NCI-H2029 treated with DMSO at 0.1 percent for 48 hours (cell line): ENCODE measurements around the gene NCOA4.
A peak's percentile ranks its signal among the peaks of the same experiment; 100 is the strongest.
"Not testable (repeated sequence)": the region's sequence is repeated elsewhere in the genome, so short reads cannot be mapped to it uniquely, and the experiment has no call there.

Experiments
- DNase-seq: peaks from one replicate; lab custom pipeline; 2025; lab: John Stamatoyannopoulos, UW

The NCOA4 gene

DNA sequence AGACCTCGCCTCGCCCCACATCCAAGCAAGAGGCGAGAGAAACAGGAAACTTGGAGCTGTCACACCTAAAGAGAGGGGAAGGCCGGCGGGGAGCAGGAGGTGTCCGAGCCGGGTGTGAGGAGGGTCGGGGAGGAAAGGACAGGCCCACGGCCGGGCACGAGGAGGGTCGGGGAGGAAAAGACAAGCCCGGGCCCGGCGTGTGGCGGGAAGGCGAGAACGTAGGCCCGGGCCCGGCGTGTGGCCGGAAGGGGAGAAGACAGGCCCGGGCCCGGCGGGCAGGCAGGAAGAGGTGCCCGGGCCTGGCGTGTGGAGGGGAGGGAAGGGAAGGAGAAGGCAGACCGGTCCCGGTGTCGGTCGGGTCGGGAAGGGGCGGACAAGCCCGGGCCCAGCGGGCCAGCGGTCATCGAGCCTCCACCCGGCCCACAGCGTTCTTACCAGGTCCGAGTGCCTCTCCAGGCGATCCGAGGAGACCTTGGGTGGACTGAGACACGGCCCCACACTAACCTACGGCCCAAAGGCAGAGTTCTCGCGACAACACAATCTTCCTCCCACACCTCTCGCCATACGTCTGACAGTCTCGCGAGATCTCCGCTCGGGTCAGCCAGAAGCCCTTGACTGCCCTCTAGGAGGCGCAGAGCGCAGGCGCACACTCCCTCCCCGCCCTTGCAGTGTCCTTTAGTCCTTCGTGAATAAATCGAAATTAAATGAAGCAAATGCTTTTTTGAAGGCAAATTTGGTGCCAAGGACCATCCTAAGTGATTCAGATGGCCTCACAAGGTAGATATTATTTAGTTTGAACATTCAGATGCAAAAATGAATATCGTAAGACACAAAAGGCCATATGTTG, at the start of gene NCOA4:
Gene NCOA4 (minus strand): TSS at position 533 of the 847 bp plus-strand sequence. CDS start 13,943 bp downstream, outside the sequence.
- DNase-seq = peak; percentile 52

DNA sequence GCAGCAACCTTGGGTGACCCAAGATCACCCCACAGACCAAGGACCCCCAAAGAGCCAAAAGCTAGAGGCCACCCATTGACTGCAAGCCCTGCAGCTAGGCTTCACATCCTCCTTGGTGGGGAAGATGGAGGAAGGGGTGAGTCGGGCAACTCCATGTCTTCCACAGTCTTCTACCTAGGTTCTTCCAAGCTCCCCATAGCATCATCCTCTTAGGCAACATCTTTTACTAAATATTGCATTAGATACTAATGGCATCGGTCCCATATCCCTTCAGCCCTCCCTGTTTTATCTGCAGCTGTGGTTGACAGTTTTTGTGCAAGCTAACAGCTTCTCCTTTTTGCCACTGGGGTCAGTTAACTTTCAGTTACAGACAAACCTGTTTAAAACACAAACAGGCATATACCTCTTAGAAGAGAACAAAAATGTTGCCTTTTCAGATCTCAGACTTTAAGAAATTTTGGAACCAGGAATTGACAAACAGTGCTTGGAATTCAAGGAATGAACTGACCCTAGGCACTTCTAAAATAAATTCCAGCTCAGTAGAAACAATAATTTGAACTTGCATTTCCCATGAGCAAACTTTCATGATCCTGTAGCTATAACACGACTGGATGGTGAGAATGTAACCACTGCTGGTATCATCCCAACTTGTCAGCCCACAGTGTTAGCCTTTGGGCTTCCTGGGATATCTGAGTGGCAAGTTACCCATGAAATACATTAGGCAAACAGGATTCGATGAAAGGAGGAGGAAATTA, 49.6 kb upstream of the NCOA4 start:
- no peak for DNase-seq

DNA sequence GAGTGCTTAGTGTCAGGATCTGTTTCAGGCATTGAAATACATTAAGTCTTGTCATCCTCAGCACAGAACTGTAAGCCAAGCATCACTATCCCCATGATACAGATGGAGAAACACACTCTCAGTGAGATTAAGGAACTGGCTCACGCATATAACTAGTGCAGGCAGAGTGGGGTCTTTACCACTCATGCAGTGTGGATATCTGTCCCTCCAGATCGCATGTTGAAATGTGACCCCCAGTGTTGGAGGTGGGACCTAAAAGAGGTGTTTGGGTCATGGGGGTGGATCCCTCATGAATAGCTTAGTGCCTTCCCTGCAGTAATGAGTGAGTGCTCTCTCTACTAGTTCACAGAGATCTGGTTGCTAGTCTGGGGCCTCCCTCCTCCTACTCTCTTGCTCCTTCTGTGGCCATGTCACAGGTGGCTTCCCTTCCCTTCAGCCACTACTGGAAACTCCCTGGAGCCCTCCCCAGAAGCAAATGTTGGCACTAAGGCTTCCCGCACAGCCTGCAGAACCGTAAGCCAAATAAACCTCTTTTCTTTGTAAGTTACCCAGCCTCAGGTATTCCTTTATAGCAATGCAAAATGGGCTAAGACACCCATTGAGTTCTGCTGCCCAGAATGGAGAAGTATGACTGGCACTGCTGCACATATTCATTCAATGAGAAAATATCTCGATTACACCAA, 47.4 kb upstream of the NCOA4 start:
- no peak for DNase-seq

DNA sequence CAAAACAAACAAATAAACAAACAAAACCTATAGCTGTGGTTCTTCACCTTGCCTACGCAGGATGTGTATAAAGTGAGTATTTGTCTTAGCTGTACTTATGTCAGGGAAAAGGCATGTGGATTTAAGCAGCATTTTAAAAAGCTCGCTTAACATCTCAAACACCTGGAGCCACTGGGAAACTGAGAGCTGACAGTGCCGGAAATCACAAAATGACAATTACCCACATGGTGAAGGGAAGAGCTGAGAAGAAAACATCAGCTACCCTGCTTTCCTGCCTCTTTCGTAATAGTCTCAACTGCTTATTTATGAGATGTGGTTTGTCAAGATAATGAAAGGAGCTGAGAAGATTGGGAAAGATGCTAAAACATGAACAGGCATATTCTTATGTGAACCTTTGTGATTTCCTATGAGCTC, 46.7 kb upstream of the NCOA4 start:
- no peak for DNase-seq

DNA sequence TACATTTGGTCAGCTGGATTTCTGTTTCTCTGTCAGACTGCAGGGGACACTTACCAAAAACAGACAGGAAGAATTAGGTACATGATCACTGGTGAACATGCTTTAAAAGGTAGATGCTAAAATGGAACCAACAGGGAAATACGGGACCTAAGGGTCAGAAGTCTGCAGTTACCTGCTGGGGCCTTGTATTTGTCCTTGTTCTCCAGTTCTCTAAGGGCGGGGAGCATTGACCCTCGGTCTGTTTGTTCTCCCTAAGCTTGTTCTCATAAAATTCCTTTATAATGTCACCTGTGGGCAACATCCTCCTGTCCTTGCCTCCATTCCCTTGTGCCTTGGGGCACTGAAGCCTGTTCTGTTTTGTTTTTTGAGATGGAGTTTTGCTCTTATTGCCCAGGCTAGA, 45.4 kb upstream of the NCOA4 start:
- no peak for DNase-seq

DNA sequence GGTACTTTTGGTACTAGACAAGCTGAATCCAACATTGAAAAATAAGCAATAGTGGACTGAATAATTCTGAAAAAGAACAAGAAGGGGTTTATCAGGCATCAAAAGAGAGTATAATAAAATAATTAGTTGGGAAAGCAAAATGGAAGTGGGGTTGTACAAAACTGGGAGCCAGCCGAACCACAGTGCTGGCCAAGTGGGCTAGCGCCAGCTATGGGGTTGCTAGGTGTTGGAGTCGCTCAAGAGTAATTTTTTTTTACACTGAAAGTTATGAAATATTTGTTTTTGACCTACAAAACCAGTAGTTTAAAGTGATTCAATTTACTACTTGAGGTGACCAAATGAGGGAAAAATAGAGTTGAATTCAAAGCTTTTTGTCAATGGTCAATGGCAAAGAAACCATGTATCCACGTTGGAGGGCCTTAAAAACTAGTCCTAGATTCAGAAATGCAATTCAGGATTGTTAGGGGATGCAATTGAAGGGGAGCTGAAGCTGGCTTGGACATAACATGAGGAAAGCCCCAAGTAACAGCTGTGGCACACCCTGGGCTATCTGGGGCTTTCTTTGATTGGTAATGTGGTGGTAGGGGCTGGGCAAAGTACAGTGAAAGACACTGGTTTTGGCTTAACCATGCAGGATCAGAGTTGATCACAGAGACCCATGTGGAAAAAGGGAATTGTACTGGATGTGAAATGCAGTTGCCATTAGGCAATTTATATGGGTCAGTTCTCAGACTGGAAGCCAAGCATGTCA, 43.9 kb upstream of the NCOA4 start:
- DNase-seq = no peak

DNA sequence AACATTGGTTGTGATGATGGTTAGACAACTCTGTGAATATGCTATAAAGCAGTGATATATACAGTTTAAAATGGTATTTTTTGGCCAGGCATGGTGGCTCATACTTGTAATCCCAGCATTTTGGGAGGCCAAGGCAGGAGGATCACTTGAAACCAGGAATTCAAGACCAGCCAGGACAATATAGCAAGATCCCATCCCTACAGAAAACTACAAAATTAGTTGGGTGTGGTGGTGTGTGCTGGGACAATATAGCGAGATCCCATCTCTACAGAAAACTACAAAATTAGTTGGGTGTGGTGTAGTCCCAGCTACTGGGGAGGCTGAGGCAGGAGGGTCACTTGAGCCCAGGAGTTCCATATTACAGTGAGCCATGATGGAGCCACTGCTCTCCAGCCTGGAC, 43.1 kb upstream of the NCOA4 start:
- no peak for DNase-seq

DNA sequence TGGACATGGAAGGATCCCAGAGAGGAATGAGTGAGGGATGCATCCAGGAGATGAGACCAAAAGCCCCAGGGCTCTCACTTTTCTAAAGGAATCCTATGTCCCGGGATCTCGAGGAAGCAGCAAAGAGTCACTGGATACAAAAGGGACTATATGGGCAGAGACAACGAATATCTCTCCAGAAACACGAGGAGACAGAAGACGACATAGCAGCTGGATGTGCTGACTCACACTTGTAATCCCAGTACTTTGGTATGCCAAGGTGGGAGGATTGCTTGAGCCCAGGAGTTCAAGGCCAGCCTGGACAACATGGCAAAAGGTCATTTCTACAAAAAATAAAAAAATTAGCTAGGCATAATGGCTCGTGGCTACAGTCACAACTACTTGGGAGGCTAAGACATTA, 40.3 kb upstream of the NCOA4 start:
- no peak for DNase-seq

DNA sequence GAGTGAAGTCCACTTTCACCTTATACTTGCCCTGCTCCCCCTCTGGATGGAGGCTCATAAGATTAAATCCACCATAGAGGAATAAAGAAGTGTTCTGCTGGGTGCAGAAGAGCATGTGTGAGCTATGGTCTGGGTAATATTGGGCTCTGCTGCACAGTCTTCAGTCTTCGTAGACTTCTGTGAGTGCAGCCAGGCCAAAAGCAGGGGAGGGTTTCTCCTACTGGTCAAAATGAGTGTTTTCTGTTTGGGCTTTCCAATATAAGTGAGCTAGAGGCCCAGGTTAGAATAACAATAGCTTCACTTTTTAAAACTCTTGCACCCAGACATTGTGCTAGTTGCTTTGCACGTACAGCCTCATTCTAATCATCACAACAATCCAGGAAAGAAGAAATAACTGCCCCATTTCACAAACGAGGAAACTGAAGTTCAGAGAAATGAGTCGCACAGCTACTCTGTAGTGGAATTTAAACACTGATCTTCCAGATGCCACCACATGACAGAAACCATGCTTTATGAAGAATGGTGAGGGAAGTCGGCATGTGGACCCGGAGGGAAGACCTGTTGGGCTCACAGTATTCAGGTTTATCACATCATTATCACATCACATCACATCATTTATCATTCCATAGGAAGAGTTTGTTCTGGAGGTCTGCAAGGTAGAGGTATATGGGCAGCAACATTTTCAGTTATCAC, 39.5 kb upstream of the NCOA4 start:
- DNase-seq = no peak

DNA sequence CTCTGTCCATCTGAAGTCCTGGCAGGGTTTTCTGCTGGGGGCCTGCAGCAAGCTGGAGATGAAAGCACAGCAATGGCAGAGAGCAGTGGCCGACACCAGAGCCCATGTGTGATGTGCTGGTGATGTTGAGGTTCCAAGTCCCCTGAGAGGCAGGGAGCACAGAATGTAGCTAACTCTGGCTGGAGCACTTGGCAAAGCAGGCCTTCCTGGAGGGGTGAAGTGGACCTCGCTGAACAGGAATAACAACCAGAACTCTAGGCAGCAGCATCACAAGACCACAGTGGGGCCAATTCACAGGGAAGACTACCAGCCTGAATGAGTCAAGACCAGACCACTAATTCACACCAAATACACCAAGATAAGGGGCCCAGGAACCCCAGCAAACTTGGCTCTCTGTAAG, 38.5 kb upstream of the NCOA4 start:
- DNase-seq = no peak

DNA sequence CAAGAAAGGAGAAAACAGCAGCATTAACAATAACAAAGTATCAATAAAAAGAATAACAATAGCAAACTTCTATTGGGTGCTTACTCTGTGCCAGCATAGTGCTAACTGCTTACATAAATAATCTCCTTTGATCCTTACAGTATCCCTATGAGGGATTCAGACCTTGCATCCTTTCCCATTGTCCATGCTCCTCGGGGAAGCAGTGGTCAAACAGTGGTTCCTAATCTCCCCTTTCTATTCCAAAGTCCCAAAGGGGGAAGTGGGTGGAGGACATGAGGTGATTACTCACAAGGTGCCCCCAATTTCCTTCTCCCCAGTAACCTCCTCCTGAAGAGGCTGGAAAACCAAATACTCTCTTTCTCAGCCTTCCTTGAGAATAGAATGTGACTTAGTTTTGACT, 37.7 kb upstream of the NCOA4 start:
- no peak for DNase-seq

DNA sequence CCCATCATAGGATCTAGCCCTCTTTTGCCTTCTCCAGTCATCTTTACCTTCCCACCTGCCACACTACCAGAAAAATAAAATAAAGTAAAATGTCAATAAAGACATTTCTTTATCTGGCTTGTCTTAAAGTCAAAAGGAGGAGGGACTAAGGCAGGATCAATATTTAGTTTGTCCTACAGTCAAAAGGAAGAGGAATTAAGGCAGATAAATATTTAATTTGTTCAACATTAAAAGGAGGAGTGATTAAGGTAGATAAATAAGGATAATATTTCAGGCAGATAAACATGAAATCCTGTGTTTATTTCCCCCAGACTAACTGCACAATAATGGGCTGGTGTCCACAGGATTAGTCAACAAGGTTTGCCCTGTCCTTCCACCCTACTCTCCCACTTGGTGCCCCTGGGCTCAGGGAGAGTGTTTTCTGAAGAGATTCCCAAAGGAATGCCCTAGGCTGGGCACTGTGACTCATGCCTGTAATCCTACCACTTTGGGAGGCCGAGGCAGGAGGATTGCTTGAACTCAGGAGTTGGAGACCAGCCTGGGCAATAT, 33.9 kb upstream of the NCOA4 start:
- DNase-seq = no peak

DNA sequence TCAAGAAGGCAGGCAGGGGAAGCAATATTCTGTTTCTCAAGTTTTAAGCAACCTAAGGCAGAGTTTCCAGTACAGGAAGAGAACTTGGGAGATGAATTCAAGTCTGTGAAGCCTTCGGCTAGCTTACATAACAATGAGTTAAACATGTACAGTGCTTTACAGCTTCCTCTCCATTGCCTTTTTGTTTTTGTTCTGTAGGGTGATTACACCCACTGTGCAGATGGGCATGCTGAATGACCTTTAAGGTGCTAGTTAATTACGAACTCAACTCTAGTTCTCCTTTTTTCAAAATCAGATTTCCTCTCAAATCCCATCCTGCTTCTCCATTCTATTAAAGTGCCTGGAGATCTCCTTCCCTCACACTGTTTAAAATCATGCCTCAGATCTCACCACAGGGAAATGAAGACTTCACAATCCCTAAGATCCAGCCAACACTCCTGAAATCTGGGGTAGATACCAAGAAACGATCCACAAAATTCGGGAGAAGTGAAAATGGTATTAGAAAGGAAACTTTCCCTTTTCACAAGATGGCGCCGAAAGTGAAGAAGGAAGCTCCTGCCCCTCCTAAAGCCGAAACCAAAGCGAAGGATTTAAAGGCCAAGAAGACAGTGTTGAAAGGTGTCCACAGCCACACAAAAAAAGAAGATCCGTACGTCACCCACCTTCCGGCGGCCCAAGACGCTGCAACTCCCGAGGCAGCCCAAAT, 32.5 kb upstream of the NCOA4 start:
- DNase-seq = no peak

DNA sequence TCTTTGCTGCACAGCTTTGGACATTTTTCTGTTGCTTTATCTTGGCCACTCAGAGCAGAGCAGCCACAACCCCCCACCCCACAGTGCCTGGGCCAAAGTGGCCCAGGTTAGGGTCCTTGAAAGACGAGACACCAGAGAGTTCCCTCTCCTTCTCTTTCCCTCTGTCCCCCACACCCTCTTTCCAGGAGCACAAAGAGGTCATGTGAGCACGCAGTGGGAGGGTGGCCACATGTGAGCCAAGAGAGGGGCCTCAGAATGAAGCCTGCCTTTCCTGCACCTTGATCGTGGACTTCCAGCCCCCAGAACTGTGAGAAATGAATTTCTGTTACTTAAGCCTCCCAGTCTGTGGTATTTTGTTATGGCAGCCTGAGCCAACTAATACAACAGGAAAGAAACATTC, 30.3 kb upstream of the NCOA4 start:
- no peak for DNase-seq

DNA sequence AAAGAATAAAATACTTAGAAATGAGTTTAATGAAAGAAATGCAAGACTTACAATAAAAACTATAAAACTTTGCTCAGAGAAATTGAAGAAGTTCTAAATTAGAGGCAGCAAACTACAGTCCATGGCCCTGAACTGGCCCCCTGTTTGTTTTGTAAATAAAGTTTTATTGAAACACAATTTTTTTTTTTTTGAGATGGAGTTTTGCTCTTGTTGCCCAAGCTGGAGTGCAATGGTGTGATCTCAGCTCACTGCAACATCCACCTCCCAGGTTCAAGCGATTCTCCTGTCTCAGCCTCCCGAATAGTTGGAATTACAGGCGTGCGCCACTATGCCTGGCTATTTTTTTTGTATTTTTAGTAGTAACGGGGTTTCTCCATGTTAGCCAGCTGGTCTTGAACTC, 27.5 kb upstream of the NCOA4 start:
- not testable (repeated sequence) for DNase-seq

DNA sequence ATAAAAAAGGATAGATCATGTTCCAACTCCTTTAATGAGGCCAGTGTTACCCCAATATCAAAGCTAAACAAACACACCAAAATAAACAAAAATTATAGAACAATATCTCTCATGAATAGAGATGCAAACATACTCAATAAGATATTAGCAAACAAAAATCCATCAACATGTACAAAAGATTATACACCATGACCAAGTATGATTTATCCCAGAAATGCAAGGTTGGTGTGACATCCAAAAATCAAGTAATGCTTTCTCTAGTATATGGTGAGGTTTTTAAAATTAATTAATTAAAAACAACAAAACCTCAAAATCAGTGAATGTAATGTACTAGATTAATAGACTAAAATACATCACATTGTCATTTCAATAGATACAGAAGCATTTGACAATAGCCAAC, 26.6 kb upstream of the NCOA4 start:
- DNase-seq = no peak

DNA sequence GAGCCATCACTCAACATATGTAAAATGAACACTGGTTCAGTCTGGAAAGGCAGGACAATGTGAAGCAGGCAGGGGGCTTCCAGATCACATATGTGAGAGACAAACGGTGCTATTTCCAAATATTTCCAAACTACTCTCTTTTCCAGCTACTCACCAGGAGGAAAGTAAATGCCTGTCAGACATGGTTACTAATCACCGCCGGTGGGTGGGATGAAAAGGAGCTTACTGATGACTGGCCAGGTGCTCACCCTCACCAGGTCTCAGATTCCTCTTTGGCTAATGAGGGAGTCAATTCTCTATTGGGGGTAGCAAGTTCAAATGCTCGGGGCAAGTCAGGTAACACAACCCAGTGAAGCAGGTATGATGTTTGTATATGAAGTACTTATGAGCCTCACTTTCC, 25.3 kb upstream of the NCOA4 start:
- no peak for DNase-seq

DNA sequence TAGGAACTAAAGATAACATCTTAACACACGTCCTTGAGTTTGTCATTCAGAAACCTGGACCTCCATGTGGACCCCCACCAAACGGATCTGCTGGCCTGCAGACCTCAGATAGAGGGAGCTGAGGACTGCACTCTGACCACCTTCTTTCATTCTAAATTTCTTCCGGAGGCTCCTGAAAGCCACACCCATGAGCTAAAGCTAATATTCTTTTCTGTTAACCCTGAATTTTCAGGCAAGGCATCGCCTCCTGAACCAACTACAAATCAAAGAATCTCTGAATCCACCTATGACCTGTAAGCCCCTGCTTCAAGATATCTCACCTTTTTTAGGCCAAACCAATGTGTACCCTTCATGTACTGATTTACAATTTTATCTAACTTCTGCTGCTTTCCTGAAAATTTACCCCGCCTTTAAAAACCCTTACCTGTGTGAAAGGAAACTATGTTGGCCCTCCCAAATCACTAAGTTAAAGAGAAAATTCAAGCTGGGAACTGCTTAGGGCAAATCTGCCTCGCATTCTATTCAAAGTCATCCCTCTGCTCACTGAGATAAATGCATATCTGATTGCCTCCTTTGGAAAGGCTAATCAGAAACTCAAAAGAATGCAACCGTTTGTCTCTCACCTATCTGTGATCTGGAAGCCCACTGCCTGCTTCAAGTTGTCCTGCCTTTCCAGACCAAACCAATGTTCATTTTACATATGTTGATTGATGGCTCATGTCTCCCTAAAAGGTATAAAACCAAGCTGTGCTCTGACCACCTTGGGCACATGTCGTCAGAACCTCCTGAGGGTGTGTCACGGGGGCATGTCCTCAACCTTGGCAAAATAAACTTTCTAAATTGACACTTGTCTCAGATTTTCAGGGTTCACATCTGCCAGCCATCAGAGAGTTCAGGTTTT, 23.4 kb upstream of the NCOA4 start:
- DNase-seq = no peak

DNA sequence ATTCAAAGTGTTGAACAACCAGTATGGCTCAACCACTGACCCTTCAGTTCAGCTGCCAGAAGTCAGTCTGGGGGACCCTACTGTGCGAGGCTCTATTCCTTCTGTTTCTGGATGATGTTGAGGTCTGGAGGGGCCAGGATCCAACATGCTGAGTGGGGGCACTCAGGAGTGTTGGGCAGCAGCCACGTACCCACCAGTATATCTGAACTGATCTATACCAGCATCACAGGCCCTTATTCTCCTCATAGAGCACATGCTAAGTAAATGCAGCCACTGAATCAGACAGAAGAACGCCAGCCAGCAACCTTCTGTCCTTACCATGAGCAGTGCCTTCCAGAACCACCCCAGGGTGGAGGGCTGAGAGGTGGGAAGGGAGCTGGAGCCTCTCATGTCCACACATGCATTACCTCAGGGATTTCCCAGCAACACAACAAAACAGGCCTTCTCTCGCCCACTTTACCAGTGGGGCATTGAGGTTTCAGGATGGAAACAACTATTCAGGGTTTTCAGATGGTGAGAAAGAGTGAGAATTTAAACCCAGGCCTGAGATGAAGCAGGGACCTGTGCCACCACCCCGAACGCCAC, 22.5 kb upstream of the NCOA4 start:
- DNase-seq = no peak
